ENCODE data around the gene PLEKHG4. TPM values are rescaled to one million over a fixed set of nuclear protein-coding genes. Genes with fewer than 3 reads are reported as not detected.

Gene PLEKHG4
- polyA plus RNA-seq, 1 donor from 2014 or later = 0.65 TPM

GRCh38 chr16:67284699-67285646, 5.6 kb downstream of the PLEKHG4 start:
- Mint-ChIP-seq H3K36me3 (peaks cover 2% of the 10 kb centered on the region), H3K27me3 (no peaks in the 10 kb centered on the region), H3K9me3 (no peaks in the 10 kb centered on the region)

GRCh38 chr16:67286441-67287235, 7.3 kb downstream of the PLEKHG4 start:
- no peaks in the 10 kb centered on the region for H3K4me1 Mint-ChIP-seq
- no peaks in the 10 kb centered on the region for H3K9me3 Mint-ChIP-seq
- peaks cover 2% of the 10 kb centered on the region for H3K36me3 Mint-ChIP-seq
- H3K27ac Mint-ChIP-seq = no peak overlapping the region
- no peaks in the 10 kb centered on the region for H3K27me3 Mint-ChIP-seq
- H3K4me3 Mint-ChIP-seq = no peak overlapping the region

More at GRCh38 chr16:67284699-67285646, 5.6 kb downstream of the PLEKHG4 start:
- Mint-ChIP-seq H3K4me1 (no peaks in the 10 kb centered on the region), H3K4me3 (peak overlapping the region in 1 of 4 donors; percentile 17), H3K27ac (no peak overlapping the region)

GRCh38 chr16:67287960-67288359, 8.6 kb downstream of the PLEKHG4 start:
- no peak overlapping the region for H3K4me3 Mint-ChIP-seq
- no peak overlapping the region for H3K27ac Mint-ChIP-seq
- peaks cover 2% of the 10 kb centered on the region for H3K36me3 Mint-ChIP-seq
- H3K9me3 Mint-ChIP-seq = no peaks in the 10 kb centered on the region
- H3K4me1 Mint-ChIP-seq = no peaks in the 10 kb centered on the region
- no peaks in the 10 kb centered on the region for H3K27me3 Mint-ChIP-seq

GRCh38 chr16:67291461-67291860, 12.1 kb downstream of the PLEKHG4 start:
- Mint-ChIP-seq H3K27me3 (no peaks in the 10 kb centered on the region), H3K4me3 (no peak overlapping the region), H3K36me3 (no peaks in the 10 kb centered on the region), H3K27ac (no peak overlapping the region), H3K4me1 (peaks cover 0 to 3% (median 0%) of the 10 kb centered on the region in 3 donors), H3K9me3 (no peaks in the 10 kb centered on the region)

GRCh38 chr16:67294171-67294757, 14.9 kb downstream of the PLEKHG4 start:
- no peak overlapping the region for H3K4me3 Mint-ChIP-seq
- peaks cover 6% of the 10 kb centered on the region for H3K27me3 Mint-ChIP-seq
- no peak overlapping the region for H3K27ac Mint-ChIP-seq
- peaks cover 0 to 3% (median 0%) of the 10 kb centered on the region in 3 donors for H3K4me1 Mint-ChIP-seq
- H3K9me3 Mint-ChIP-seq = no peaks in the 10 kb centered on the region
- no peaks in the 10 kb centered on the region for H3K36me3 Mint-ChIP-seq

- H3K27ac Mint-ChIP-seq = no peak overlapping the region
- H3K9me3 Mint-ChIP-seq = no peaks in the 10 kb centered on the region
- no peak overlapping the region for H3K4me3 Mint-ChIP-seq
- peaks cover 8% of the 10 kb centered on the region for H3K27me3 Mint-ChIP-seq
- peaks cover 0 to 3% (median 0%) of the 10 kb centered on the region in 3 donors for H3K4me1 Mint-ChIP-seq
- no peaks in the 10 kb centered on the region for H3K36me3 Mint-ChIP-seq
Observed at GRCh38 chr16:67294938-67295361, 15.6 kb downstream of the PLEKHG4 start.

- Mint-ChIP-seq H3K4me1 (peaks cover 0 to 3% (median 0%) of the 10 kb centered on the region in 3 donors), H3K27ac (no peak overlapping the region), H3K27me3 (peaks cover 8% of the 10 kb centered on the region), H3K9me3 (no peaks in the 10 kb centered on the region), H3K4me3 (no peak overlapping the region), H3K36me3 (no peaks in the 10 kb centered on the region)
Observed at GRCh38 chr16:67296420-67296819, 17.1 kb downstream of the PLEKHG4 start.

GRCh38 chr16:67298277-67298676, 18.9 kb downstream of the PLEKHG4 start:
- Mint-ChIP-seq H3K27ac (no peak overlapping the region), H3K4me1 (no peaks in the 10 kb centered on the region), H3K27me3 (peaks cover 8% of the 10 kb centered on the region), H3K9me3 (no peaks in the 10 kb centered on the region), H3K36me3 (no peaks in the 10 kb centered on the region), H3K4me3 (no peak overlapping the region)

- Mint-ChIP-seq H3K36me3 (no peaks in the 10 kb centered on the region), H3K9me3 (no peaks in the 10 kb centered on the region), H3K4me3 (no peak overlapping the region), H3K4me1 (no peaks in the 10 kb centered on the region), H3K27ac (no peak overlapping the region), H3K27me3 (peaks cover 8% of the 10 kb centered on the region)
Observed at GRCh38 chr16:67299269-67299668, 19.9 kb downstream of the PLEKHG4 start.

GRCh38 chr16:67301080-67301782, 21.9 kb downstream of the PLEKHG4 start:
- Mint-ChIP-seq H3K4me1 (no peaks in the 10 kb centered on the region), H3K27me3 (peaks cover 8% of the 10 kb centered on the region), H3K27ac (no peak overlapping the region), H3K4me3 (no peak overlapping the region), H3K36me3 (no peaks in the 10 kb centered on the region), H3K9me3 (no peaks in the 10 kb centered on the region)

GRCh38 chr16:67302076-67302475, 22.7 kb downstream of the PLEKHG4 start:
- H3K4me1 Mint-ChIP-seq = no peaks in the 10 kb centered on the region
- no peaks in the 10 kb centered on the region for H3K36me3 Mint-ChIP-seq
- H3K27me3 Mint-ChIP-seq = peaks cover 8% of the 10 kb centered on the region
- no peaks in the 10 kb centered on the region for H3K9me3 Mint-ChIP-seq
- no peak overlapping the region for H3K27ac Mint-ChIP-seq
- no peak overlapping the region for H3K4me3 Mint-ChIP-seq

- Mint-ChIP-seq H3K36me3 (no peaks in the 10 kb centered on the region), H3K4me3 (no peak overlapping the region), H3K4me1 (no peaks in the 10 kb centered on the region), H3K9me3 (no peaks in the 10 kb centered on the region), H3K27ac (no peak overlapping the region), H3K27me3 (peaks cover 8% of the 10 kb centered on the region)
Observed at GRCh38 chr16:67302970-67303369, 23.6 kb downstream of the PLEKHG4 start.

GRCh38 chr16:67304020-67304419, 24.7 kb downstream of the PLEKHG4 start:
- H3K27ac Mint-ChIP-seq = no peak overlapping the region
- H3K4me1 Mint-ChIP-seq = peaks cover 0 to 2% (median 0%) of the 10 kb centered on the region in 3 donors
- H3K9me3 Mint-ChIP-seq = no peaks in the 10 kb centered on the region

GRCh38 chr16:67305216-67306071, 26.1 kb downstream of the PLEKHG4 start:
- H3K4me1 Mint-ChIP-seq = peaks cover 0 to 2% (median 0%) of the 10 kb centered on the region in 3 donors
- no peaks in the 10 kb centered on the region for H3K9me3 Mint-ChIP-seq
- H3K36me3 Mint-ChIP-seq = no peaks in the 10 kb centered on the region
- no peak overlapping the region for H3K4me3 Mint-ChIP-seq
- H3K27ac Mint-ChIP-seq = no peak overlapping the region
- no peaks in the 10 kb centered on the region for H3K27me3 Mint-ChIP-seq

More at GRCh38 chr16:67304020-67304419, 24.7 kb downstream of the PLEKHG4 start:
- H3K27me3 Mint-ChIP-seq = peaks cover 4% of the 10 kb centered on the region
- H3K4me3 Mint-ChIP-seq = peak overlapping the region in 1 of 4 donors; percentile 17
- H3K36me3 Mint-ChIP-seq = no peaks in the 10 kb centered on the region
